Stimulated activated CD8-positive, alpha-beta memory T cell treated with anti-CD3 and anti-CD28 coated beads, Interleukin-4, amount 100 ng/mL, for 24 hours (primary cell): ENCODE results near the gene GAK.
"Not testable (repeated sequence)": the region's sequence is repeated elsewhere in the genome, so short reads cannot be mapped to it uniquely, and the experiment has no call there.

Source experiments
- DNase-seq: peaks from one replicate; pipeline ENCODE4 v3.0.0-alpha.2; 2020; ENCODE audit warnings: low read depth

Gene GAK

GRCh38 chr4:813900-814299 lies 118.2 kb downstream of the GAK start:
- DNase-seq, result no peak

- DNase-seq, result no peak
Observed at GRCh38 chr4:808860-809570, 123.1 kb downstream of the GAK start.

GRCh38 chr4:807792-808191 lies 124.3 kb downstream of the GAK start:
- DNase-seq, result no peak

DNA sequence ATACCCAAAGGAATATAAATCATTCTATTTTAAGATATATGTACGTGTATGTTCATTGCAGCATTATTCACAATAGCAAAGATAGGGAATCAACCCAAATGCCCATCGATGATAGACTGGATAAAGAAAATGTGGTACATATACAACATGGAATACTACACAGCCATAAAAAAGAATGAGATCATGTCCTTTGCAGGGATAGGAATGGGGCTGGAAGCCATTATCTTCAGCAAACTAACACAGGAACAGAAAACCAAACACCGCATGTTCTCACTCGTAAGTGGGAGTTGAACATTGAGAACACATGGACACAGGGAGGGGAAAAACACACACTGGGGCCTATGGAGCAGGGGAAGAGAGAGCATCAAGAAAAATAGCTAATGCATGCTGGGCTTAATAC lies 125.1 kb downstream of the GAK start:
- DNase-seq, result not testable (repeated sequence)

- DNase-seq, result no peak
Observed at GRCh38 chr4:804804-805203, 127.3 kb downstream of the GAK start.

DNA sequence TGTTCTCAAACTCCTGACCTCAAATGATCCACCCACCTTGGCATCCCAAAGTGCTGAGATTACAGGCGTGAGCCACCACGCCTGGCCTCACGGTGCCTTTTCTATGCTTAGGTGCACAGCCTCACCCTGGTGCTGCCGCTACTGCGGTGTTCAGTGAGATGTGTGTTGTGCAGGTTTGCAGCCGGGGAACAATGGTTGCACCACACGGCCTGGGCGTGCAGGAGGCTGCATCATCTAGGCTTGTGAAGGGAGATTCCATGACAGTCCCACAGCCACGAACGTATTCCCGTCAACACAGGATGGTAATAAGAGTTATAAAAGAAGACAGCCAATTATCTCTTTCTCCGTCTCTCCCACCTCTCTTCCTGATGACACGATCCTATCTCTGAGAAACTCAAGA lies 128.2 kb downstream of the GAK start:
- no peak for DNase-seq

DNA sequence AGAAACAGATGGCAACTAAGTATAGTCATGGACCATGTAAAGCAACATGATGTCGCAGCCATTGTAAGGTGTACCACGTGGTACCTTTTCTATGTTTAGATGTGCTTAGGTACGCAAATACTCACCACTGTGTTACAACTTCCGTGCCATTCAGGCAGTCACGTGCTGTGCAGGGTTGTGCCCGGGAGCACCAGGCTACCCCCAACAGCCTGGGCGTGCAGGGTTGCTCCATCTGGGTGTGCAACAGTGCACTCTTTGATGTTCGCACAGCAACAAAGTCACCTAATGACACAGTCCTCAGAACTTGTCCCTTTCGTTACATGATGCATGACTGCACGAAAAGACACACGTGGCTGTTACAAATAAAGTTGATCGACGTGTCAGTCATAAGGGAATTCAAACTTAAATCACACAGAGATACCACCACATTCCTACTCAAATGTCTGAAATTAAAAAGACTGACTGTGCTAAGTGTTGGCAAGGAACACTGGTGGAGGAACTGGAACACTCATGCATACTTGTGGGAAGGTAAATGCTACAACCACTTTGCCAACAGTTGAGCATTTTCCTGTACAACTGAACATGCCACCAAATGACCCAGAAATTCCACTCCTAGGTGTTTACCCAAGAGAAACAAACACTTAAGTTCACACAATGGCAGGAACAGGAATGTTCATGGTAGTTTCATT lies 130.5 kb downstream of the GAK start:
- DNase-seq, result no peak
